T-cell (primary cell): Measurements from ENCODE around the gene NTM. TPM values are rescaled to one million over a fixed set of nuclear protein-coding genes. Genes with fewer than 3 reads are reported as not detected.

Source experiments
- ATAC-seq, 4 experiments: fragments of 200-7000 bp in 3 of 4; fragments of 150-1000 bp in 1 of 4; cut with Tn5 transposase; replicated peaks in 1 of 4; 1 replicate in 3 of 4; 2 replicates in 1 of 4; pipeline ENCODE4 v1.10.0; 2021; ENCODE audit warnings: moderate library complexity in 3 of 4, mild to moderate bottlenecking in 2 of 4, moderate number of reproducible peaks in 1 of 4
- CTCF ChIA-PET, 2 donors: fragments of 300-600 bp; sonication (Branson Sonifier 250); formaldehyde crosslinking; loops; one replicate each; lab custom pipeline; 2022; ENCODE audit warnings: antibody characterized with exemption in 2 of 2; lab: Charles Lee
- POLR2A ChIA-PET, 2 donors: fragments of 300-600 bp; sonication (Branson Sonifier 250); formaldehyde crosslinking; loops; one replicate each; lab custom pipeline; 2022; ENCODE audit warnings: antibody characterized with exemption in 2 of 2; lab: Charles Lee
- DNase-seq, 35 experiments: peaks; one replicate each; pipeline versions ENCODE4 v3.0.0 to v3.0.0-alpha.2; 2013 to 2023
- H3K27ac ChIP-seq: one replicate; pipeline ENCODE4 v1.5.1; 2013; ENCODE audit warnings: low read length
- H3K27me3 ChIP-seq, 2 experiments: replicated peaks in 1 of 2; 1 replicate in 1 of 2; 2 replicates in 1 of 2; pipeline versions ENCODE4 v1.6.1 to v1.7.0; 2013; ENCODE audit warnings: low read length in 1 of 2, mixed read lengths in 1 of 2; ENCODE audit not compliant: control insufficient read depth in 2 of 2, insufficient read depth in 2 of 2; ENCODE audit errors: extremely low read depth in 1 of 2
- H3K36me3 ChIP-seq, 2 donors: 1 replicate in 1 of 2; 2 replicates in 1 of 2; pipeline versions ENCODE4 v1.6.1 to v1.7.0; 2013; ENCODE audit warnings: low read length in 1 of 2; ENCODE audit not compliant: control insufficient read depth in 2 of 2, insufficient read depth in 1 of 2; ENCODE audit errors: extremely low read depth in 1 of 2
- H3K4me1 ChIP-seq, 2 experiments: 1 replicate in 1 of 2; 2 replicates in 1 of 2; pipeline versions ENCODE4 v1.6.1 to v1.7.0; 2013; ENCODE audit warnings: low read length in 2 of 2, mixed read lengths in 1 of 2; ENCODE audit not compliant: insufficient read depth in 2 of 2, control insufficient read depth in 1 of 2; ENCODE audit errors: extremely low read depth in 1 of 2
- H3K4me3 ChIP-seq, 2 donors: 1 replicate in 1 of 2; 2 replicates in 1 of 2; pipeline versions ENCODE4 v1.5.1 to v1.7.0; 2013; ENCODE audit warnings: mild to moderate bottlenecking in 2 of 2, low read length in 1 of 2, moderate library complexity in 1 of 2; ENCODE audit not compliant: control insufficient read depth in 1 of 2; ENCODE audit errors: extremely low read depth in 1 of 2
- H3K9me3 ChIP-seq: 2 replicates; pipeline ENCODE4 v1.7.0; 2013
- H3K27ac Mint-ChIP-seq, 2 donors: one replicate each; pipeline ENCODE4 v1.8.0; 2020 to 2021; ENCODE audit warnings: mild to moderate bottlenecking in 2 of 2, mixed read lengths in 2 of 2
- H3K27me3 Mint-ChIP-seq, 2 donors: one replicate each; pipeline ENCODE4 v1.8.0; 2021 to 2022; ENCODE audit warnings: mixed read lengths in 2 of 2
- H3K36me3 Mint-ChIP-seq: one replicate; pipeline ENCODE4 v1.8.0; 2021; ENCODE audit warnings: mixed read lengths
- H3K4me1 Mint-ChIP-seq, 3 donors: one replicate each; pipeline ENCODE4 v1.8.0; 2020 to 2022; ENCODE audit warnings: mixed read lengths in 3 of 3, mild to moderate bottlenecking in 1 of 3
- H3K4me3 Mint-ChIP-seq, 3 donors: one replicate each; pipeline ENCODE4 v1.8.0; 2020 to 2022; ENCODE audit warnings: mild to moderate bottlenecking in 3 of 3, mixed read lengths in 3 of 3, moderate library complexity in 3 of 3
- H3K9me3 Mint-ChIP-seq, 3 donors: one replicate each; pipeline ENCODE4 v1.8.0; 2020 to 2022; ENCODE audit warnings: mixed read lengths in 3 of 3
- WGBS: methylation state at CpG from one replicate; pipeline ENCODE4 v1.1.5; 2013; ENCODE audit warnings: missing lambda C conversion rate; ENCODE audit not compliant: insufficient coverage; 5-methylcytosine and 5-hydroxymethylcytosine counted together
- total RNA-seq, 35 experiments: library from RNA in 6 of 35; stranded (reverse) in 6 of 35; fragments of 120-200 nt in 1 of 35; gene quantifications; one replicate each; pipeline versions ENCODE4 v1.2.1 to v1.2.4 and lab custom pipeline; 2013 to 2026

NTM gene
- total RNA-seq, 5 donors from 2014 or later (not counting 1 experiment from before 2014, with no cell fraction given), result not detected

- peaks cover 4 to 28% (median 4%) of the 10 kb centered on the region in 3 donors for H3K9me3 Mint-ChIP-seq
- H3K27ac ChIP-seq, result no peak overlapping the region
- peaks cover 0 to 2% of the 10 kb centered on the region in 2 donors for H3K27me3 Mint-ChIP-seq
- ChIA-PET POLR2A (no interaction called here), CTCF (no interaction called here)
- H3K4me3 Mint-ChIP-seq, result no peak overlapping the region
- no peaks in the 10 kb centered on the region for H3K27me3 ChIP-seq
- WGBS, result 71% methylated on average over 4 of the region's 6 CpGs
- ATAC-seq, result no peak
- no peak overlapping the region for H3K27ac Mint-ChIP-seq
- H3K36me3 Mint-ChIP-seq, result no peaks in the 10 kb centered on the region
- H3K36me3 ChIP-seq, result no peaks in the 10 kb centered on the region
- H3K4me3 ChIP-seq, result no peak overlapping the region
- no peaks in the 10 kb centered on the region for H3K4me1 ChIP-seq
- no peak for DNase-seq
- no peaks in the 10 kb centered on the region for H3K4me1 Mint-ChIP-seq
- no peaks in the 10 kb centered on the region for H3K9me3 ChIP-seq
Measured at GRCh38 chr11:132208477-132209055, 838.2 kb downstream of the NTM start.

- no peaks in the 10 kb centered on the region for H3K36me3 Mint-ChIP-seq
- H3K4me3 Mint-ChIP-seq, result no peak overlapping the region
- DNase-seq (no peak), ATAC-seq (no peak)
- H3K4me3 ChIP-seq, result no peak overlapping the region
- no peak overlapping the region for H3K27ac ChIP-seq
- no peaks in the 10 kb centered on the region for H3K9me3 ChIP-seq
- no peaks in the 10 kb centered on the region for H3K4me1 Mint-ChIP-seq
- no peak overlapping the region for H3K27ac Mint-ChIP-seq
- H3K4me1 ChIP-seq, result no peaks in the 10 kb centered on the region
- POLR2A ChIA-PET, result no interaction called here
- CTCF ChIA-PET, result no interaction called here
- H3K27me3 ChIP-seq, result no peaks in the 10 kb centered on the region
- H3K36me3 ChIP-seq, result no peaks in the 10 kb centered on the region
- H3K27me3 Mint-ChIP-seq, result no peaks in the 10 kb centered on the region
- WGBS, result 88% methylated on average over 1 of the region's 3 CpGs
- peaks cover 0 to 17% (median 0%) of the 10 kb centered on the region in 3 donors for H3K9me3 Mint-ChIP-seq
Measured at GRCh38 chr11:132211479-132211878, 841.1 kb downstream of the NTM start.

GRCh38 chr11:132217856-132218255 is 847.4 kb downstream of the NTM start:
- H3K9me3 Mint-ChIP-seq, result peaks cover 0 to 15% (median 0%) of the 10 kb centered on the region in 3 donors
- no peak overlapping the region for H3K4me3 ChIP-seq
- no peaks in the 10 kb centered on the region for H3K36me3 ChIP-seq
- H3K9me3 ChIP-seq, result no peaks in the 10 kb centered on the region
- H3K27me3 ChIP-seq, result no peaks in the 10 kb centered on the region
- H3K36me3 Mint-ChIP-seq, result no peaks in the 10 kb centered on the region
- no peak overlapping the region for H3K27ac ChIP-seq
- DNase-seq, result no peak
- no peaks in the 10 kb centered on the region for H3K4me1 Mint-ChIP-seq
- ChIA-PET CTCF (no interaction called here), POLR2A (no interaction called here)
- 67% methylated on average over 2 of the region's 5 CpGs for WGBS
- H3K27me3 Mint-ChIP-seq, result no peaks in the 10 kb centered on the region
- no peaks in the 10 kb centered on the region for H3K4me1 ChIP-seq
- no peak overlapping the region for H3K4me3 Mint-ChIP-seq
- H3K27ac Mint-ChIP-seq, result no peak overlapping the region
- no peak for ATAC-seq

- no CpG with 5 or more reads among the region's 1 CpG for WGBS
- Mint-ChIP-seq H3K9me3 (peaks cover 0 to 22% (median 7%) of the 10 kb centered on the region in 3 donors), H3K36me3 (no peaks in the 10 kb centered on the region), H3K4me1 (no peaks in the 10 kb centered on the region), H3K4me3 (no peak overlapping the region), H3K27ac (no peak overlapping the region), H3K27me3 (no peaks in the 10 kb centered on the region)
- CTCF ChIA-PET, result no interaction called here
- Histone ChIP-seq H3K9me3 (no peaks in the 10 kb centered on the region), H3K4me1 (no peaks in the 10 kb centered on the region), H3K4me3 (no peak overlapping the region), H3K27me3 (no peaks in the 10 kb centered on the region), H3K27ac (no peak overlapping the region), H3K36me3 (no peaks in the 10 kb centered on the region)
- ATAC-seq (no peak), DNase-seq (no peak)
- POLR2A ChIA-PET, result no interaction called here
Measured at GRCh38 chr11:132220474-132220873, 850.1 kb downstream of the NTM start.

- ATAC-seq (no peak), DNase-seq (no peak)
- no peaks in the 10 kb centered on the region for H3K36me3 ChIP-seq
- no peak overlapping the region for H3K4me3 Mint-ChIP-seq
- CTCF ChIA-PET, result no interaction called here
- H3K4me1 ChIP-seq, result no peaks in the 10 kb centered on the region
- no peaks in the 10 kb centered on the region for H3K9me3 ChIP-seq
- 76% methylated on average over 2 of the region's 2 CpGs for WGBS
- H3K36me3 Mint-ChIP-seq, result no peaks in the 10 kb centered on the region
- H3K27me3 ChIP-seq, result no peaks in the 10 kb centered on the region
- peaks cover 0 to 22% (median 13%) of the 10 kb centered on the region in 3 donors for H3K9me3 Mint-ChIP-seq
- no peaks in the 10 kb centered on the region for H3K27me3 Mint-ChIP-seq
- no peak overlapping the region for H3K27ac Mint-ChIP-seq
- no peaks in the 10 kb centered on the region for H3K4me1 Mint-ChIP-seq
- H3K4me3 ChIP-seq, result no peak overlapping the region
- H3K27ac ChIP-seq, result no peak overlapping the region
- POLR2A ChIA-PET, result no interaction called here
Measured at GRCh38 chr11:132222345-132222744, 851.9 kb downstream of the NTM start.

- WGBS, result 90% methylated on average over 3 of the region's 4 CpGs
- no peaks in the 10 kb centered on the region for H3K36me3 Mint-ChIP-seq
- no peaks in the 10 kb centered on the region for H3K27me3 Mint-ChIP-seq
- H3K27ac ChIP-seq, result no peak overlapping the region
- ChIA-PET CTCF (no interaction called here), POLR2A (no interaction called here)
- H3K4me1 ChIP-seq, result no peaks in the 10 kb centered on the region
- no peaks in the 10 kb centered on the region for H3K27me3 ChIP-seq
- no peaks in the 10 kb centered on the region for H3K9me3 ChIP-seq
- no peak for DNase-seq
- no peaks in the 10 kb centered on the region for H3K4me1 Mint-ChIP-seq
- peaks cover 3 to 19% (median 14%) of the 10 kb centered on the region in 3 donors for H3K9me3 Mint-ChIP-seq
- H3K4me3 Mint-ChIP-seq, result no peak overlapping the region
- no peak overlapping the region for H3K27ac Mint-ChIP-seq
- ATAC-seq, result no peak
- H3K36me3 ChIP-seq, result no peaks in the 10 kb centered on the region
- no peak overlapping the region for H3K4me3 ChIP-seq
Measured at GRCh38 chr11:132226522-132226921, 856.1 kb downstream of the NTM start.
